ENCODE data around the gene SLC22A7.

SLC22A7 gene

GRCh38 chr6:43310134-43310533, 12.1 kb downstream of the SLC22A7 start:
- no peak for DNase-seq
- Histone ChIP-seq H3K27me3 (no peaks in the 10 kb centered on the region), H3K4me3 (ENCODE audit: low read depth, low read length) (no peak overlapping the region), H3K9me3 (no peaks in the 10 kb centered on the region), H3K4me1 (no peaks in the 10 kb centered on the region; the same call in 1 of the 2 replicates), H3K36me3 (no peaks in the 10 kb centered on the region)
- no peak for TF ChIP-seq CTCF (IDR thresholded peaks at IDR 0.05; ENCODE audit: low read depth, low read length)

GRCh38 chr6:43310624-43311023, 12.6 kb downstream of the SLC22A7 start:
- no peaks in the 10 kb centered on the region; the same call in 1 of the 2 replicates for H3K4me1 ChIP-seq
- no peaks in the 10 kb centered on the region for H3K9me3 ChIP-seq
- no peak overlapping the region for H3K4me3 ChIP-seq (ENCODE audit: low read depth, low read length)
- DNase-seq, result no peak
- H3K27me3 ChIP-seq, result no peaks in the 10 kb centered on the region
- no peaks in the 10 kb centered on the region for H3K36me3 ChIP-seq
- no peak for TF ChIP-seq CTCF (IDR thresholded peaks at IDR 0.05; ENCODE audit: low read depth, low read length)

GRCh38 chr6:43311666-43312065, 13.6 kb downstream of the SLC22A7 start:
- Histone ChIP-seq H3K9me3 (no peaks in the 10 kb centered on the region), H3K4me1 (no peaks in the 10 kb centered on the region; the same call in 1 of the 2 replicates), H3K27me3 (no peaks in the 10 kb centered on the region), H3K4me3 (ENCODE audit: low read depth, low read length) (no peak overlapping the region), H3K36me3 (no peaks in the 10 kb centered on the region)
- no peak for DNase-seq
- TF ChIP-seq CTCF (IDR thresholded peaks at IDR 0.05; ENCODE audit: low read depth, low read length), result no peak

- Histone ChIP-seq H3K36me3 (no peaks in the 10 kb centered on the region), H3K4me3 (ENCODE audit: low read depth, low read length) (no peak overlapping the region), H3K27me3 (no peaks in the 10 kb centered on the region), H3K4me1 (no peaks in the 10 kb centered on the region; the same call in 1 of the 2 replicates), H3K9me3 (no peaks in the 10 kb centered on the region)
- TF ChIP-seq CTCF (IDR thresholded peaks at IDR 0.05; ENCODE audit: low read depth, low read length), result no peak
- DNase-seq, result no peak
These were observed 15.8 kb downstream of the SLC22A7 start for GRCh38 chr6:43313813-43314212.

- H3K27me3 ChIP-seq, result no peaks in the 10 kb centered on the region
- no peaks in the 10 kb centered on the region for H3K4me1 ChIP-seq
- no peak for DNase-seq
- TF ChIP-seq CTCF (IDR thresholded peaks at IDR 0.05; ENCODE audit: low read depth, low read length), result no peak
- no peak overlapping the region for H3K4me3 ChIP-seq (ENCODE audit: low read depth, low read length)
- H3K9me3 ChIP-seq, result no peaks in the 10 kb centered on the region
- no peaks in the 10 kb centered on the region for H3K36me3 ChIP-seq
These were observed 20.0 kb downstream of the SLC22A7 start for GRCh38 chr6:43318011-43318410.

- no peak for DNase-seq
- no peaks in the 10 kb centered on the region for H3K9me3 ChIP-seq
- no peaks in the 10 kb centered on the region for H3K36me3 ChIP-seq
- no peak overlapping the region for H3K4me3 ChIP-seq (ENCODE audit: low read depth, low read length)
- H3K4me1 ChIP-seq, result no peaks in the 10 kb centered on the region
- no peak for TF ChIP-seq CTCF (IDR thresholded peaks at IDR 0.05; ENCODE audit: low read depth, low read length)
- no peaks in the 10 kb centered on the region for H3K27me3 ChIP-seq
These were observed 27.8 kb downstream of the SLC22A7 start for GRCh38 chr6:43325876-43326275.

Measured in BE2C (cell line).